ENCODE data around the gene ZFP36. TPM values are rescaled to one million over a fixed set of nuclear protein-coding genes. Genes with fewer than 3 reads are reported as not detected.
"Not testable (repeated sequence)": the region's sequence is repeated elsewhere in the genome, so short reads cannot be mapped to it uniquely, and the experiment has no call there.

Gene ZFP36
- total RNA-seq, 1 donor from 2014 or later: 224 TPM

DNA sequence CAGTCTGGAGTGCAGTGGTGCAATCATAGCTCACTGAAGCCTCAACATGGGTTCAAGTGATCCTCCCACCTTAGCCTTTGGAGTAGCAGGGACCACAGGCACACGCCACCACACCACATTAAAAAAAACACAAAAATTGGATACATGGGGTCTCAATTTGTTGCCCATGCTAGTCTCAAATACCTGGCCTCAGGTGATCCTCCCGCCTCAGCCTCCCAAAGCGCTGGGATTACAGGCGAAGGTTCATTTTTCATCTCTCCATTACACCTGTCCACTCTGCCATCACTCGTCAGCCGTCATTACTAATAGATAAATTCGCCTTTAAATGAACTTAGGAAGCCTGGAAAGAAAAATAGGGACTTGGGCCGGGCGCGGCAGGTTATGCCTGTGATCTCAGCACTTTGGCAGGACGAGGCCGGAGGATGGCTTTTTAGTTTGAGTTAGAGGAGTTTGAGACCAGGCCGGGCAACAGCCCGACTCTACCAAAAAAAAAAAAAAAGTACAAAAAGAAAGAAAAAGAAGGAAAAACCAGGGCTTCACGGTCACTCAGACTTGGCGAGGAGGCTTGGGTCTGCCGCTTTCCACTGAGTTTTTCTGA lies 38.0 kb downstream of the ZFP36 start:
- no peaks in the 10 kb centered on the region for H3K9me3 ChIP-seq
- intact Hi-C loops (cut with DNase I): no loop called here
- H3K4me3 ChIP-seq: peak overlapping the region; percentile 96
- ATAC-seq: no peak
- TF ChIP-seq, protein P1, sequence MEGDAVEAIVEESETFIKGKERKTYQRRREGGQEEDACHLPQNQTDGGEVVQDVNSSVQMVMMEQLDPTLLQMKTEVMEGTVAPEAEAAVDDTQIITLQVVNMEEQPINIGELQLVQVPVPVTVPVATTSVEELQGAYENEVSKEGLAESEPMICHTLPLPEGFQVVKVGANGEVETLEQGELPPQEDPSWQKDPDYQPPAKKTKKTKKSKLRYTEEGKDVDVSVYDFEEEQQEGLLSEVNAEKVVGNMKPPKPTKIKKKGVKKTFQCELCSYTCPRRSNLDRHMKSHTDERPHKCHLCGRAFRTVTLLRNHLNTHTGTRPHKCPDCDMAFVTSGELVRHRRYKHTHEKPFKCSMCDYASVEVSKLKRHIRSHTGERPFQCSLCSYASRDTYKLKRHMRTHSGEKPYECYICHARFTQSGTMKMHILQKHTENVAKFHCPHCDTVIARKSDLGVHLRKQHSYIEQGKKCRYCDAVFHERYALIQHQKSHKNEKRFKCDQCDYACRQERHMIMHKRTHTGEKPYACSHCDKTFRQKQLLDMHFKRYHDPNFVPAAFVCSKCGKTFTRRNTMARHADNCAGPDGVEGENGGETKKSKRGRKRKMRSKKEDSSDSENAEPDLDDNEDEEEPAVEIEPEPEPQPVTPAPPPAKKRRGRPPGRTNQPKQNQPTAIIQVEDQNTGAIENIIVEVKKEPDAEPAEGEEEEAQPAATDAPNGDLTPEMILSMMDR (IDR thresholded peaks at IDR 0.05): no peak
- H3K36me3 ChIP-seq: no peaks in the 10 kb centered on the region
- H3K27me3 ChIP-seq: no peaks in the 10 kb centered on the region
- H3K27ac ChIP-seq: peak overlapping the region; percentile 95
- no peak for DNase-seq
- H3K4me1 ChIP-seq: peaks cover 32% of the 10 kb centered on the region

DNA sequence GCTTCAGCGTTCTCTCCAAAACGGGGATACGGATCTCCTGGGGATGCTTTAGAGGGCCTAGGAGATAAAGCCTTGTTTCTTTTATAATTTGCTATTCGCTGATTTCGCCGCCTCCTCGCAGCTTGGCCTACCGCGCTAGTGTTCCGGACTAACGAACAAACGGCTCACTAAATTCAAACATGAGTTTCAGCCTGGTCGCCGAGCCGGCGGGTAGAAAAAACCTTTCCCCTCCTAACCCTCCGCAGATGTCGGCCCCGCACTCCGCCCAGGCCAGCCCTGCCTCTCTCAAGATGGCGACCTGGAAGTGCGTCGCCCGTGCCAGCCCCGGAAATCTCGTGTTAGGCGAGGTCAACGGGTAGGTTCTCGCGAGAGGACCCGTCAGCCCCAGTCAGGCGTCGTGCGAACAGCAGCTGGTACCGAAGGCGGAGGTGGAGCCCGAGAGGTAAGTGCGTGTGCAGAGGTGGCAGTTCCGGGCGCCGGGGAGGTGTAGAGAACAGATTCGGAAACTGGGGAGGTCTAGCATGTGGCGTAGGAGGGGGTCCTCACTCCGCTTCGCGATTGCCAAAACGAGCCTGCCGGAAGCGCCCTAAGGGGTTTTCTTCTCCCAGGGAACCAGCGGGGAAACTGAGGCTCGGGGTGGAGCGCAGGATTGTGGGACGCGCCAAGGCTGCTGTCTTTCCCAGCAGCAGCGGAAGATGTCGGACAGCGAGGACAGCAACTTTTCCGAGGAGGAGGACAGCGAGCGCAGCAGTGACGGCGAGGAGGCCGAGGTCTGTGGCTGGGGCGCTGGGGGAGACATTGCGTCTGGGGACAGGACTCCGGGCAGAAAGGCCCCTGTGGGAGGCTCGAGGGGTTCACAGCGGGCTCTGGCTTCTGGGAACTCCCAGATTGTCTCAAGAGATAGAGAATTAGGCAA lies 38.8 kb downstream of the ZFP36 start, which contains the start of gene SUPT5H:
Gene SUPT5H, plus strand, starts transcription at position 387 of the 916 bp plus-strand sequence. Its CDS starts 309 bp downstream, at position 696.
- DNase-seq (peak; percentile 98), ATAC-seq (peak; percentile 98)
- Histone ChIP-seq H3K27me3 (no peaks in the 10 kb centered on the region), H3K4me1 (peaks cover 32% of the 10 kb centered on the region), H3K27ac (peak within 1 kb of the TSS; percentile 95), H3K9me3 (no peaks in the 10 kb centered on the region), H3K36me3 (no peaks in the 10 kb centered on the region), H3K4me3 (peak within 1 kb of the TSS; percentile 96)
- TF ChIP-seq, protein P1 (IDR thresholded peaks at IDR 0.05): no peak
- intact Hi-C loops (cut with DNase I): no loop called here

DNA sequence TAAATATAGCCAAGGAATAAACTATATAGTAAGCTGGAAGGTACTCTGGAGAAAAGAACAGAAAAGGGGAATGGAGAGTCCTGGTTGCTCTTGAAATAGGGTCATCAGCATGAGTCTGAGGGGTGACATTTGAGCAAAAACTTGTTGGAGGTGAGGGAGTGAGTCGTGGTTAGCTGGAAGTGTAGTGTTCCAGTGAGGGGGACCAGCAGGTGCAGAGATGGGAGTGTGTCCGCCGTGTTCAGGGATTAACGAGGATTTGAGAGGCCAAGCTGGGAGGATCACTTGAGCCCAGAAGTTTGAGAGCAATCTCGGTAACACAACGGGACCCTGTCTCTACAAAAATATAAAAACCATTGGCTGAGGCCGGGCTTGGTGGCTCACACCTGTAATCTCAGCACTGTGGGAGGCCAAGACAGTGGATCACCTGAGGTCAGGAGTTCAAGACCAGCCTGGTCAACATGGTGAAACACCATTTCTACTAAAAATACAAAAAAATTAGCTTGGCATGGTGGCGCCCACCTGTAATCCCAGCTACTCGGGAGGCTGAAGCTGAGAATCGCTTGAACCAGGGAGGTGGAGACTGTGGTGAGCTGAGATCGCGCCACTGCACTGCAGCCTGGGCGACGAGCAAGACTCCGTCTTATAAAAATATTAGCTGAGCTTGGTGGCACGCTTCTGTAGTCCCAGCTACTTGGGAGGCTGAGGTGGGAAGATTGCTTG lies 39.9 kb downstream of the ZFP36 start:
- peak overlapping the region; percentile 95 for H3K27ac ChIP-seq

DNA sequence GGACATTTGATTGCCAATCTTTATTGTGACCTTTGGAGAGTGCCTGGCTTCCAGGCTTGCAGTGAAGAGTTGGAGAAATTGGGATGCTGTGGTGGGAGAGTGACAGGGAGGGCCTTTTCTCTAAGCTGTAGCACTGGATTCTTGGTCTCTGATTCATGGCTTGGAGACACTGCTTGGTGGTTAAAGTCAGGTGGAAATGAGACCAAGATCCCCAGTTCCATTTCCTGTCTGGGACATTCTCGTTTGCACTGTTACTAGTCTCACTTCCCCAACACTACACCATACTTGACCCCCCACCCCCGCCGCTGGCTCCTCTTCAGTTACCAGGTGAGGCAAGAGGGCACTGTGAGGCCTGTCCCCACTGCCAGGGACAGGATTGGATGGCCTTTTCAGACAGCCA lies 41.6 kb downstream of the ZFP36 start:
- ATAC-seq (no peak), DNase-seq (no peak)
- H3K36me3 ChIP-seq: peaks cover 18% of the 10 kb centered on the region
- H3K4me3 ChIP-seq: no peak overlapping the region
- no peaks in the 10 kb centered on the region for H3K27me3 ChIP-seq
- TF ChIP-seq, protein P1 (IDR thresholded peaks at IDR 0.05): no peak
- H3K27ac ChIP-seq: no peak overlapping the region
- no peaks in the 10 kb centered on the region for H3K9me3 ChIP-seq
- intact Hi-C loops (cut with DNase I): no loop called here
- peaks cover 32% of the 10 kb centered on the region for H3K4me1 ChIP-seq

More for the DNA sequence above, 39.9 kb downstream of the ZFP36 start:
- TF ChIP-seq, protein P1 (IDR thresholded peaks at IDR 0.05): no peak
- no peak for ATAC-seq
- H3K4me1 ChIP-seq: peaks cover 32% of the 10 kb centered on the region
- H3K4me3 ChIP-seq: peak overlapping the region; percentile 96
- H3K27me3 ChIP-seq: no peaks in the 10 kb centered on the region
- peaks cover 4% of the 10 kb centered on the region for H3K36me3 ChIP-seq
- intact Hi-C loops (cut with DNase I): no loop called here
- no peak for DNase-seq
- no peaks in the 10 kb centered on the region for H3K9me3 ChIP-seq

DNA sequence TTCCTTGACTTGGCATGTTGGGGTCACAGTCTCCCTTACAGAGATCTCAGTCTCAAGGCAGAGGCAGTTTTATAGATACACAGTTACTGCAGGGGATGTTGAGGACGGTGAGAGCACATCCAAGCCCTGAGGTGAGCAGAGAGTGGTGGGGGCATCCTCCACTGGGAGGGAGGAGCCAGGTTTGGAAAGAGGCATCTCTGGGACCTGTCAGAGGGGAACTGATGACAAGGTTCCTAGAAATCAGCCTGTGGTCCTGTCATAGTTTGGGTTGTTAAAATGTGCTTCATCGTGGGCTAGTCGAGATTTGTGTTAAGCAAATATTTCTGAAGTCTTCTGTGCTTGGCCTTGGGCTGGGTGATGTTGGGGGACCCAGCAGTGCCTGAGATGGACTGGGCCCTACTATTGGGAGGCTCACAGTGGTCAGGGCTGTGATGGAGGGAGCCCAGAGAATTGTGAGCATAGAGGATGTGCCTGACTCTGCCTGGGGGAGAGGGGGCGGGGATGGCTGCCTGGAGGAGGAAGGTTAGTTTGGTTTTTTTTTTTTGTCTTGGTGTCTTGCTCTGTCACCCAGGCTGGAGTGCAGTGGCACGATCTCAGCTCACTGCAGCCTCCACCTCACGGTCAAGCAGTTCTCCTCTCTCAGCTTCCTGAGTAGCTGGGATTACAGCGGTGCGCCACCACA lies 42.6 kb downstream of the ZFP36 start:
- Histone ChIP-seq H3K36me3 (peaks cover 28% of the 10 kb centered on the region), H3K4me1 (peaks cover 32% of the 10 kb centered on the region), H3K27me3 (no peaks in the 10 kb centered on the region), H3K4me3 (no peak overlapping the region), H3K9me3 (no peaks in the 10 kb centered on the region), H3K27ac (no peak overlapping the region)
- intact Hi-C loops (cut with DNase I): no loop called here
- no peak for ATAC-seq
- DNase-seq: no peak
- TF ChIP-seq, protein P1 (IDR thresholded peaks at IDR 0.05): no peak

DNA sequence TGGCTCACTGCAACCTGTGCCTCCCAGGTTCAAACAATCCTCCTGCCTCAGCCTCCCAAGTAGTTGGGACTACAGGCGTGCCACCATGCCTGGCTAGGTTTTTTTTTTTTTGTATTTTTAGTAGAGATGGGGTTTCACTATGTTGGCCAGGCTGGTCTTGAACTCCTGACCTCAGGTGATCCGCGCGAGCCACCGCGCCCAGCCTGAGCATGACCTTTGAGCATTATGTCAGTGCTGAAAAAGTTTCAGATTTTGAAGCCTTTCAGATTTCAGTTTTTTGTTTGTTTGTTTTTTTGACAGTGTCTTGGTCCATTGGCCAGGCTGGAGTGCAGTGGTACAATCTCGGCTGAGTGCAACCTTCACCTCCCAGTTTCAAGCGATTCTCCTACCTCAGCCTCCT lies 44.6 kb downstream of the ZFP36 start:
- H3K27me3 ChIP-seq; intact Hi-C loops (cut with DNase I); ATAC-seq; DNase-seq; H3K27ac ChIP-seq; H3K9me3 ChIP-seq; H3K4me3 ChIP-seq: not testable (repeated sequence)
- Histone ChIP-seq H3K4me1 (peaks cover 29% of the 10 kb centered on the region), H3K36me3 (peaks cover 39% of the 10 kb centered on the region)

Data from upper lobe of right lung (tissue), 1 donor.